GM12878 (cell line): ENCODE measurements around the gene C1QTNF1. TPM values are rescaled to one million over a fixed set of nuclear protein-coding genes. Genes with fewer than 3 reads are reported as not detected.

Experiments used
- ATAC-seq: fragments of 200-7000 bp; cut with Tn5 transposase; 3 replicates; pipeline ENCODE4 v1.9.1; 2020; ENCODE audit warnings: mild to moderate bottlenecking, moderate library complexity
- BruUV-seq: library from RNA; stranded (reverse); fragments of 400-500 nt; replicated peaks from 2 replicates; lab custom pipeline; 2021; lab: Mats Ljungman, UMichigan
- CTCF ChIA-PET: fragments of 300-600 bp; sonication (Branson Sonifier 250); formaldehyde crosslinking; extraction: SDS; loops from one replicate; lab custom pipeline; 2021; ENCODE audit warnings: inconsistent platforms; lab: Yijun Ruan, JAX
- POLR2A ChIA-PET: fragments of 350-600 bp; formaldehyde crosslinking; extraction: SDS; loops from one replicate; lab custom pipeline; 2021; ENCODE audit warnings: inconsistent platforms; lab: Charles Lee
- RAD21 ChIA-PET: fragments of 300-600 bp; sonication (Branson Sonifier 250); formaldehyde crosslinking; loops from one replicate; lab custom pipeline; 2023; ENCODE audit warnings: antibody characterized with exemption; ENCODE audit not compliant: unreplicated experiment; lab: Charles Lee
- SMC1A ChIA-PET: fragments of 300-600 bp; sonication (Branson Sonifier 250); formaldehyde crosslinking; loops from one replicate; lab custom pipeline; 2023; ENCODE audit not compliant: unreplicated experiment, uncharacterized antibody; lab: Charles Lee
- DNase-seq: peaks from one replicate; pipeline ENCODE4 v3.0.0-alpha.2; 2011; ENCODE audit warnings: low read depth, low spot score
- FAIRE-seq: peaks from 3 replicates; lab custom pipeline; 2011; peaks lifted over from hg19 to GRCh38; lab: Jason Lieb, UNC
- H2AFZ ChIP-seq: 2 replicates; pipeline ENCODE4 v1.6.0; 2011; ENCODE audit warnings: low read depth, low read length, control low read depth; ENCODE audit not compliant: control insufficient read depth
- H3K27ac ChIP-seq: 2 replicates; pipeline ENCODE4 v1.5.1; 2011; ENCODE audit warnings: control low read depth; ENCODE audit not compliant: control insufficient read depth, insufficient read depth
- H3K27me3 ChIP-seq, 2 experiments: replicated peaks in 1 of 2; 2 replicates each; pipeline versions ENCODE4 v1.6.0 to v1.6.1; 2011; ENCODE audit warnings: low read length in 1 of 2; ENCODE audit not compliant: control insufficient read depth in 2 of 2, insufficient read depth in 2 of 2
- H3K36me3 ChIP-seq, 2 experiments: 2 replicates each; pipeline ENCODE4 v1.5.1; 2011; ENCODE audit warnings: low read length in 1 of 2; ENCODE audit not compliant: control insufficient read depth in 2 of 2, insufficient read depth in 2 of 2
- H3K4me1 ChIP-seq: 2 replicates; pipeline ENCODE4 v1.6.1; 2011; ENCODE audit warnings: mild to moderate bottlenecking, low read length, moderate library complexity, mixed read lengths; ENCODE audit not compliant: control insufficient read depth, insufficient read depth
- H3K4me2 ChIP-seq: 2 replicates; pipeline ENCODE4 v1.6.0; 2011; ENCODE audit warnings: control low read depth; ENCODE audit not compliant: control insufficient read depth, insufficient read depth
- H3K4me3 ChIP-seq: fragments of 200-600 bp; sonication (generic); 2 replicates; pipeline ENCODE4 v1.5.1; 2016
- H3K79me2 ChIP-seq: 2 replicates; pipeline ENCODE4 v1.6.0; 2011; ENCODE audit warnings: low read length; ENCODE audit not compliant: control insufficient read depth, insufficient read depth
- H3K9ac ChIP-seq: 2 replicates; pipeline ENCODE4 v1.8.0; 2011; ENCODE audit warnings: low read length, control low read depth, mixed read lengths; ENCODE audit not compliant: control insufficient read depth, insufficient read depth
- H3K9me3 ChIP-seq: replicated peaks from 3 replicates; pipeline ENCODE4 v1.5.1; 2011; ENCODE audit warnings: mild to moderate bottlenecking, low read length; ENCODE audit not compliant: control insufficient read depth, insufficient read depth
- H4K20me1 ChIP-seq: 2 replicates; pipeline ENCODE4 v1.6.0; 2011; ENCODE audit not compliant: control insufficient read depth, insufficient read depth
- CEBPB ChIP-seq, 2 experiments: fragments of 150-350 bp in 1 of 2; IDR thresholded peaks; 2 replicates each; pipeline ENCODE4 v1.6.1; 2012 to 2014; ENCODE audit warnings: low read depth in 2 of 2, low read length in 2 of 2, borderline replicate concordance in 1 of 2, inconsistent platforms in 1 of 2
- CUX1 ChIP-seq: IDR thresholded peaks from 2 replicates; pipeline ENCODE4 v1.6.1; 2012; ENCODE audit warnings: improper control_type of control experiment, low read depth, low read length; ENCODE audit not compliant: insufficient replicate concordance
- E4F1 ChIP-seq: fragments of 450-650 bp; IDR thresholded peaks from 2 replicates; pipeline ENCODE4 v1.6.1; 2018; ENCODE audit warnings: borderline replicate concordance, mild to moderate bottlenecking; ENCODE audit not compliant: partially characterized antibody
- EED ChIP-seq: sonication (generic); IDR thresholded peaks from 2 replicates; pipeline ENCODE4 v1.6.1; 2016; ENCODE audit warnings: antibody characterized with exemption, low read depth
- ETV6 ChIP-seq, 2 experiments: fragments of 450-650 bp in 1 of 2; IDR thresholded peaks in 1 of 2; conservative IDR thresholded peaks in 1 of 2; 2 replicates each; pipeline ENCODE4 v1.6.1; 2014; ENCODE audit warnings: antibody characterized with exemption in 1 of 2, borderline replicate concordance in 1 of 2, low read depth in 1 of 2, mild to moderate bottlenecking in 1 of 2, moderate library complexity in 1 of 2
- FOS ChIP-seq: IDR thresholded peaks from 3 replicates; pipeline ENCODE4 v1.6.1; 2011; ENCODE audit warnings: borderline replicate concordance; ENCODE audit not compliant: insufficient read length; ENCODE audit errors: extremely low read depth
- NRF1 ChIP-seq: conservative IDR thresholded peaks from 2 replicates; pipeline ENCODE4 v1.6.1; 2011; ENCODE audit warnings: mild to moderate bottlenecking, low read depth, low read length, improper control_type of control experiment
- REST ChIP-seq: IDR thresholded peaks from 2 replicates; pipeline ENCODE4 v1.6.1; 2012; ENCODE audit warnings: mild to moderate bottlenecking, low read depth, low read length
- WGBS: methylation state at CpG from one replicate; pipeline ENCODE4 v1.1.6; 2016; ENCODE audit warnings: low lambda C conversion rate; ENCODE audit not compliant: insufficient replicate concordance, insufficient coverage; ENCODE audit errors: missing lambda C conversion rate; 5-methylcytosine and 5-hydroxymethylcytosine counted together
- in situ Hi-C: fragments of 300-500 bp; cut with MboI; formaldehyde crosslinking; loops from 9 replicates; pipeline ENCODE4 v1.14.3; 2018; ENCODE audit warnings: mixed read lengths
- intact Hi-C: fragments of 100-400 bp; cut with micrococcal nuclease; formaldehyde crosslinking; loops from one replicate; pipeline ENCODE4 v1.14.2; 2022; ENCODE audit not compliant: unreplicated experiment
- polyA plus RNA-seq, 11 experiments: library from polyadenylated mRNA; depleted of rRNA in 4 of 11; unstranded in 6 of 11; stranded (reverse) in 5 of 11; fragments of >200 nt; fragmentation: Nextera tagmentation in 4 of 11; fragmentation: Illumina TruSeq in 1 of 11; extraction: Ambion mirVana in 4 of 11; extraction: Trizol in 1 of 11; gene quantifications; 1 replicate in 1 of 11; 2 replicates in 10 of 11; pipeline versions ENCODE4 v1.2.1 to v1.2.3, GENCODE V29; 2011 to 2016; ENCODE audit warnings: inconsistent platforms in 2 of 11, missing spikeins in 2 of 11, low read depth in 1 of 11
- total RNA-seq, 4 experiments: library from RNA; depleted of rRNA in 3 of 4; stranded (reverse); fragments of >200 nt in 3 of 4; fragmentation: Illumina TruSeq in 1 of 4; extraction: Trizol in 1 of 4; gene quantifications; 2 replicates each; pipeline versions ENCODE4 v1.2.1 to v1.2.3, GENCODE V29; 2013 to 2021

The C1QTNF1 gene
- total and polyA plus RNA-seq, 10 of the 15 experiments (the other 5 are each of a cell fraction or from before 2014, with no cell fraction given): 0.05 to 1.1 (median 0.15) TPM; not detected in 4

GRCh38 chr17:78996781-78997201 is 27.2 kb upstream of the C1QTNF1 start:
- no peak overlapping the region for H3K4me2 ChIP-seq
- no peaks in the 10 kb centered on the region for H3K4me1 ChIP-seq
- ATAC-seq (no peak), DNase-seq (no peak), FAIRE-seq (no peak)
- ChIA-PET RAD21 (no interaction called here), SMC1A (no interaction called here), CTCF (no interaction called here), POLR2A (no interaction called here)
- H2AFZ ChIP-seq: no peak overlapping the region
- intact Hi-C loops (no loop called here), in situ Hi-C loops (no loop called here)
- peaks cover 5% of the 10 kb centered on the region; the same call in 1 of the 2 replicates for H4K20me1 ChIP-seq
- H3K79me2 ChIP-seq: no peaks in the 10 kb centered on the region; the same call in 1 of the 2 replicates
- WGBS: 98% methylated on average over 16 of the region's 16 CpGs
- H3K9me3 ChIP-seq: no peaks in the 10 kb centered on the region; the same call in 2 of the 3 replicates
- H3K27me3 ChIP-seq: no peaks in the 10 kb centered on the region
- H3K36me3 ChIP-seq: peaks cover 13 to 22% of the 10 kb centered on the region in 2 experiments
- no TSS peak for BruUV-seq
- H3K27ac ChIP-seq: no peak overlapping the region
- no peak overlapping the region for H3K9ac ChIP-seq
- TF ChIP-seq ETV6 (conservative IDR thresholded peaks at IDR 0.05 in 1 of 2, IDR thresholded peaks at IDR 0.05 in 1 of 2; ENCODE audit: borderline replicate concordance in 1 of 2, low read depth in 1 of 2) (no peak), EED (no peak), REST (no peak), NRF1 (no peak), E4F1 (no peak), CUX1 (no peak), FOS (no peak), CEBPB (IDR thresholded peaks at IDR 0.05; ENCODE audit: borderline replicate concordance in 1 of 2, low read depth in 2 of 2, low read length in 2 of 2) (no peak)
- H3K4me3 ChIP-seq: no peak overlapping the region
